Uterus (tissue), 4 donors: ENCODE measurements around the gene ACP3. TPM values are rescaled to one million over a fixed set of nuclear protein-coding genes. Genes with fewer than 3 reads are reported as not detected.

Experiments used
- DNase-seq, 2 donors: peaks; one replicate each; pipeline ENCODE4 v3.0.0-alpha.2; 2019 to 2020
- H3K27ac ChIP-seq, 2 donors: fragments of 200-600 bp; sonication (generic); 1 replicate in 1 of 2; 2 replicates in 1 of 2; pipeline ENCODE4 v1.5.1; 2016 to 2018
- H3K27me3 ChIP-seq, 2 donors: fragments of 200-600 bp; sonication (generic); one replicate each; pipeline ENCODE4 v1.5.1; 2018 to 2019; ENCODE audit warnings: control low read depth in 1 of 2
- H3K36me3 ChIP-seq, 2 donors: fragments of 200-600 bp; sonication (generic); one replicate each; pipeline ENCODE4 v1.5.1; 2019; ENCODE audit warnings: control low read depth in 1 of 2
- H3K4me1 ChIP-seq, 2 donors: fragments of 200-600 bp; sonication (generic); one replicate each; pipeline ENCODE4 v1.5.1; 2018 to 2019; ENCODE audit warnings: control low read depth in 1 of 2
- H3K4me3 ChIP-seq, 2 donors: fragments of 200-600 bp; sonication (generic); 1 replicate in 1 of 2; 2 replicates in 1 of 2; pipeline ENCODE4 v1.5.1; 2018 to 2019; ENCODE audit warnings: mild to moderate bottlenecking in 1 of 2
- H3K9me3 ChIP-seq, 2 donors: fragments of 200-600 bp; sonication (generic); one replicate each; pipeline ENCODE4 v1.5.1; 2019; ENCODE audit warnings: control low read depth in 1 of 2
- POLR2A ChIP-seq, 2 donors: fragments of 450-650 bp; IDR thresholded peaks; one replicate each; pipeline ENCODE4 v1.6.1; 2016; ENCODE audit warnings: antibody characterized with exemption in 2 of 2, mild to moderate bottlenecking in 1 of 2, moderate library complexity in 1 of 2
- intact Hi-C: fragments of 100-400 bp; cut with DNase I; formaldehyde crosslinking; loops from one replicate; pipeline ENCODE4 v1.15.1; 2023; ENCODE audit warnings: low total_unique reads
- total RNA-seq, 4 donors: library from RNA; depleted of rRNA in 3 of 4; stranded (reverse); fragments of >200 nt in 3 of 4; gene quantifications; one replicate each; pipeline versions ENCODE4 v1.1.0 to v1.2.4, GENCODE V29; 2014 to 2023
- TF ChIP-seq, protein P1 (sequence below), 4 experiments: fragments of 200-600 bp in 2 of 4; fragments of 450-650 bp in 2 of 4; sonication (generic) in 2 of 4; IDR thresholded peaks; one replicate each; pipeline ENCODE4 v1.5.1; 2016 to 2019; ENCODE audit warnings: antibody characterized with exemption in 4 of 4, mild to moderate bottlenecking in 2 of 4, moderate library complexity in 1 of 4
- donor health status: DM: yes; HTN: yes; CAD: no.

The ACP3 gene
- total RNA-seq, 4 donors from 2014 or later = 1.4 to 5.6 TPM; not detected in 2

DNA sequence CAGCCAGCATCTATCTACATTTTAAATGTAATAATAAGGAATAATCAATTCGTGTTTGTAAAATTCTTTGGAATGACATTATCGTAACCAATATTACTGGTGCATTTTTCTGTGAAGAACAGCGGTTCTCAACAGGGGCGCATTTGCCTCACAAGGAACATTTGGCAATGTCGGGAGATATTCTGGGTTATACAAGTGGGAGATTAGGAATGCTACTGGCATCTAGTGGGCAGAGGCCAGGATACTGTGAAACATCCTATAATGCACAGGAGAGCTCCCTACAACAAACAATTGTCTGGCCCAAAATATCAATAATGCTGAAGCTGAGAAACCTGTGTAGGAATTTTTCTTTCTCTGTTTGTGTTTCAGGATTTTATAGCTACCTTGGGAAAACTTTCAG is 25.0 kb downstream of the ACP3 start:
- Histone ChIP-seq H3K4me1 (no peaks in the 10 kb centered on the region), H3K27me3 (no peaks in the 10 kb centered on the region), H3K36me3 (no peaks in the 10 kb centered on the region), H3K4me3 (no peak overlapping the region), H3K27ac (no peak overlapping the region), H3K9me3 (no peaks in the 10 kb centered on the region)
- intact Hi-C loops = loop anchor here (10.0 kb wide), 1 partner anchor 87 kb away; no protein-coding TSS in a partner anchor
- TF ChIP-seq, protein P1, sequence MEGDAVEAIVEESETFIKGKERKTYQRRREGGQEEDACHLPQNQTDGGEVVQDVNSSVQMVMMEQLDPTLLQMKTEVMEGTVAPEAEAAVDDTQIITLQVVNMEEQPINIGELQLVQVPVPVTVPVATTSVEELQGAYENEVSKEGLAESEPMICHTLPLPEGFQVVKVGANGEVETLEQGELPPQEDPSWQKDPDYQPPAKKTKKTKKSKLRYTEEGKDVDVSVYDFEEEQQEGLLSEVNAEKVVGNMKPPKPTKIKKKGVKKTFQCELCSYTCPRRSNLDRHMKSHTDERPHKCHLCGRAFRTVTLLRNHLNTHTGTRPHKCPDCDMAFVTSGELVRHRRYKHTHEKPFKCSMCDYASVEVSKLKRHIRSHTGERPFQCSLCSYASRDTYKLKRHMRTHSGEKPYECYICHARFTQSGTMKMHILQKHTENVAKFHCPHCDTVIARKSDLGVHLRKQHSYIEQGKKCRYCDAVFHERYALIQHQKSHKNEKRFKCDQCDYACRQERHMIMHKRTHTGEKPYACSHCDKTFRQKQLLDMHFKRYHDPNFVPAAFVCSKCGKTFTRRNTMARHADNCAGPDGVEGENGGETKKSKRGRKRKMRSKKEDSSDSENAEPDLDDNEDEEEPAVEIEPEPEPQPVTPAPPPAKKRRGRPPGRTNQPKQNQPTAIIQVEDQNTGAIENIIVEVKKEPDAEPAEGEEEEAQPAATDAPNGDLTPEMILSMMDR (IDR thresholded peaks at IDR 0.05) = no peak
- TF ChIP-seq POLR2A (IDR thresholded peaks at IDR 0.05) = no peak
- DNase-seq = no peak

DNA sequence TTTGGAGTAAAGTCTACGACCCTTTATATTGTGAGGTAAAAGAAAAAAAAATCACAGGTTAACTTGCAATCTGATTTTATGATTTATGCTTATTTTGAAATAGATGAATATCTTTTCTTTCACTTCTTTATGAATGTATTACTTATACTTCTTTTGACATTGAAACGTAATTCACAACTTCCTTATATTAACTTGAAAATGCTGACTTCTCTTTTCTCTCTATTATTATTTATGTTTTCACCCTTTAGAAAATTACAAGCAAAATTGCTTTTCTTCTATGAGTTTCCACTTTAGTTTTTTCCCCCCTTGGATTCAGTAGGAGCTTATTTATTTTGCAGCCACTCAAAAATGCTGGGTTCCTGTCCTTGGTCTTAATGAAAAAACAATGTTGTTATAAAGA is 25.4 kb downstream of the ACP3 start:
- H3K4me1 ChIP-seq = no peaks in the 10 kb centered on the region
- no peaks in the 10 kb centered on the region for H3K27me3 ChIP-seq
- no peak for TF ChIP-seq POLR2A (IDR thresholded peaks at IDR 0.05)
- TF ChIP-seq, protein P1 (IDR thresholded peaks at IDR 0.05) = no peak
- intact Hi-C loops = loop anchor here (10.0 kb wide), 1 partner anchor 88 kb away; no protein-coding TSS in a partner anchor
- DNase-seq = no peak
- no peak overlapping the region for H3K4me3 ChIP-seq
- no peak overlapping the region for H3K27ac ChIP-seq
- H3K9me3 ChIP-seq = no peaks in the 10 kb centered on the region
- no peaks in the 10 kb centered on the region for H3K36me3 ChIP-seq

- H3K4me3 ChIP-seq = no peak overlapping the region
- TF ChIP-seq, protein P1 (IDR thresholded peaks at IDR 0.05) = peak; percentile 70 to 85 (median 74)
- no peak for TF ChIP-seq POLR2A (IDR thresholded peaks at IDR 0.05)
- intact Hi-C loops = loop anchor here (10.0 kb wide), 1 partner anchor 88 kb away; no protein-coding TSS in a partner anchor
- no peaks in the 10 kb centered on the region for H3K9me3 ChIP-seq
- H3K36me3 ChIP-seq = no peaks in the 10 kb centered on the region
- no peaks in the 10 kb centered on the region for H3K4me1 ChIP-seq
- peak; percentile 21 to 39 for DNase-seq
- no peak overlapping the region for H3K27ac ChIP-seq
- no peaks in the 10 kb centered on the region for H3K27me3 ChIP-seq
These were observed 25.9 kb downstream of the ACP3 start for GRCh38 chr3:132343018-132343612.

DNA sequence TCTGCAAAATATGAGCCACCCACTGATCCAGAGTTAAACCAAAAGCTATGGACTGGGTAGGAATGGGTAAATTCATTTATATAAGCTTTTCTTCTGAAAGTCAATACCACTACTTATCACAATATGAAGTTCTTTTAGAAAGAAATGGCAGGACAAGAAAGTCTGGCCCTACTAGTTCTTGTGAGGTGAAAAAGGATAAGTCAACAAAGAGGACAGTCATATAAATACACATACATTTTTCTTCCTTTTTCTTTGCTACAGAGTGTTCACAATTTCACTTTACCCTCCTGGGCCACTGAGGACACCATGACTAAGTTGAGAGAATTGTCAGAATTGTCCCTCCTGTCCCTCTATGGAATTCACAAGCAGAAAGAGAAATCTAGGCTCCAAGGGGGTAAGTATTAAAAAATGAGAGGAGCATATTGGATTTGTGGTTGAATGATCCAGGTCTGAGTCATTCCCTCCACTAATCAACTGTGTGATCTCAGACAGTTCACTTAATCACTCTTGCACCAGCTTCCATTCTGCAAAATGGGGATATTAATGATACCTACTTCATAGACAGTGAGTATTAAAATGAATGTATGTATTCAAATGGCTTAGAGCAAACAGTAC is 27.6 kb downstream of the ACP3 start:
- DNase-seq = no peak
- no peaks in the 10 kb centered on the region for H3K36me3 ChIP-seq
- H3K4me1 ChIP-seq = no peaks in the 10 kb centered on the region
- H3K27ac ChIP-seq = no peak overlapping the region
- intact Hi-C loops = loop anchor here (10.0 kb wide), 1 partner anchor 90 kb away; no protein-coding TSS in a partner anchor
- H3K27me3 ChIP-seq = no peaks in the 10 kb centered on the region
- H3K4me3 ChIP-seq = no peak overlapping the region
- TF ChIP-seq, protein P1 (IDR thresholded peaks at IDR 0.05) = no peak
- TF ChIP-seq POLR2A (IDR thresholded peaks at IDR 0.05) = no peak
- H3K9me3 ChIP-seq = no peaks in the 10 kb centered on the region
